Thymus (tissue), 11 donors: ENCODE measurements around the gene KLF16. TPM values are rescaled to one million over a fixed set of nuclear protein-coding genes. Genes with fewer than 3 reads are reported as not detected.
A peak's percentile ranks its signal among the peaks of the same experiment; 100 is the strongest.

Source experiments
- DNase-seq, 9 donors: peaks; one replicate each; pipeline ENCODE4 v3.0.0-alpha.2; 2013; ENCODE audit warnings: low spot score in 9 of 9, low read depth in 6 of 9, missing footprints in 1 of 9
- H3K27ac ChIP-seq, 2 donors: one replicate each; pipeline ENCODE4 v1.5.1; 2013; ENCODE audit warnings: control low read depth in 1 of 2, low read depth in 1 of 2, low read length in 1 of 2, mild to moderate bottlenecking in 1 of 2, moderate library complexity in 1 of 2
- H3K27me3 ChIP-seq, 2 donors: one replicate each; pipeline ENCODE4 v1.5.1; 2013; ENCODE audit warnings: low read length in 1 of 2; ENCODE audit not compliant: control insufficient read depth in 2 of 2, insufficient read depth in 1 of 2
- H3K36me3 ChIP-seq, 2 donors: one replicate each; pipeline ENCODE4 v1.5.1; 2013; ENCODE audit warnings: low read length in 1 of 2, mild to moderate bottlenecking in 1 of 2, moderate library complexity in 1 of 2; ENCODE audit not compliant: control insufficient read depth in 2 of 2, insufficient read depth in 2 of 2
- H3K4me1 ChIP-seq, 2 donors: one replicate each; pipeline ENCODE4 v1.5.1; 2013; ENCODE audit warnings: low read length in 2 of 2; ENCODE audit not compliant: control insufficient read depth in 2 of 2, insufficient read depth in 2 of 2
- H3K4me3 ChIP-seq, 2 donors: one replicate each; pipeline ENCODE4 v1.5.1; 2013; ENCODE audit warnings: low read length in 2 of 2, control low read depth in 1 of 2, mild to moderate bottlenecking in 1 of 2
- H3K9me3 ChIP-seq, 2 donors: one replicate each; pipeline ENCODE4 v1.5.1; 2013; ENCODE audit warnings: low read length in 1 of 2, mild to moderate bottlenecking in 1 of 2; ENCODE audit not compliant: control insufficient read depth in 2 of 2, insufficient read depth in 1 of 2
- WGBS: extraction: QIAGEN DNeasy Blood & Tissue Kit; methylation state at CpG from one replicate; pipeline ENCODE4 v1.1.7; 2013; 5-methylcytosine and 5-hydroxymethylcytosine counted together
- polyA plus RNA-seq: library from polyadenylated mRNA; stranded (reverse); fragments of 200-250 nt; gene quantifications from one replicate; pipeline ENCODE4 v1.2.3, GENCODE V29; 2013
- total RNA-seq: library from RNA; stranded (reverse); fragments of 120-200 nt; gene quantifications from one replicate; pipeline ENCODE4 v1.2.4, GENCODE V29; 2013
- donor health status: healthy.

KLF16 gene
- total and polyA plus RNA-seq, 2 donors = 3.2 to 8.4 TPM

GRCh38 chr19:1844513-1845124 is 18.8 kb downstream of the KLF16 start:
- Histone ChIP-seq H3K27ac (no peak overlapping the region), H3K4me3 (no peak overlapping the region), H3K36me3 (peaks cover 25 to 33% of the 10 kb centered on the region in 2 donors), H3K27me3 (no peaks in the 10 kb centered on the region), H3K9me3 (no peaks in the 10 kb centered on the region), H3K4me1 (peaks cover 44 to 65% of the 10 kb centered on the region in 2 donors)
- 97% methylated on average over 19 of the region's 19 CpGs for WGBS
- no peak for DNase-seq

GRCh38 chr19:1843646-1844394 is 19.6 kb downstream of the KLF16 start:
- H3K27me3 ChIP-seq = no peaks in the 10 kb centered on the region
- 94% methylated on average over 25 of the region's 25 CpGs for WGBS
- no peaks in the 10 kb centered on the region for H3K9me3 ChIP-seq
- no peak for DNase-seq
- H3K27ac ChIP-seq = no peak overlapping the region
- no peak overlapping the region for H3K4me3 ChIP-seq
- peaks cover 27 to 35% of the 10 kb centered on the region in 2 donors for H3K36me3 ChIP-seq
- peaks cover 40 to 57% of the 10 kb centered on the region in 2 donors for H3K4me1 ChIP-seq

GRCh38 chr19:1843116-1843515 is 20.3 kb downstream of the KLF16 start:
- no peak for DNase-seq
- peaks cover 38 to 55% of the 10 kb centered on the region in 2 donors for H3K4me1 ChIP-seq
- H3K27ac ChIP-seq = no peak overlapping the region
- H3K27me3 ChIP-seq = no peaks in the 10 kb centered on the region
- WGBS = 93% methylated on average over 22 of the region's 22 CpGs
- no peaks in the 10 kb centered on the region for H3K9me3 ChIP-seq
- H3K4me3 ChIP-seq = no peak overlapping the region
- H3K36me3 ChIP-seq = peaks cover 31 to 35% of the 10 kb centered on the region in 2 donors

GRCh38 chr19:1841209-1841924 is 22.0 kb downstream of the KLF16 start:
- H3K4me3 ChIP-seq = no peak overlapping the region
- H3K27me3 ChIP-seq = no peaks in the 10 kb centered on the region
- no peak for DNase-seq
- peaks cover 28 to 49% of the 10 kb centered on the region in 2 donors for H3K4me1 ChIP-seq
- 95% methylated on average over 35 of the region's 35 CpGs for WGBS
- no peak overlapping the region for H3K27ac ChIP-seq
- H3K36me3 ChIP-seq = peaks cover 35 to 39% of the 10 kb centered on the region in 2 donors
- H3K9me3 ChIP-seq = no peaks in the 10 kb centered on the region

- Histone ChIP-seq H3K9me3 (no peaks in the 10 kb centered on the region), H3K27ac (peak overlapping the region in 1 of 2 donors; percentile 68), H3K4me1 (peaks cover 26 to 42% of the 10 kb centered on the region in 2 donors), H3K27me3 (no peaks in the 10 kb centered on the region), H3K4me3 (no peak overlapping the region), H3K36me3 (peaks cover 36% of the 10 kb centered on the region in 2 donors)
- no peak for DNase-seq
- 90% methylated on average over 22 of the region's 22 CpGs for WGBS
Observed at GRCh38 chr19:1840541-1841115, 22.8 kb downstream of the KLF16 start.

- Histone ChIP-seq H3K27me3 (no peaks in the 10 kb centered on the region), H3K9me3 (no peaks in the 10 kb centered on the region), H3K4me1 (peaks cover 26 to 40% of the 10 kb centered on the region in 2 donors), H3K27ac (peak overlapping the region in 1 of 2 donors; percentile 25), H3K36me3 (peaks cover 31 to 36% of the 10 kb centered on the region in 2 donors), H3K4me3 (no peak overlapping the region)
- no peak for DNase-seq
- 43% methylated on average over 25 of the region's 25 CpGs for WGBS
Observed at GRCh38 chr19:1839658-1840540, 23.5 kb downstream of the KLF16 start.

- no peaks in the 10 kb centered on the region for H3K9me3 ChIP-seq
- H3K27me3 ChIP-seq = no peaks in the 10 kb centered on the region
- 68% methylated on average over 23 of the region's 23 CpGs for WGBS
- H3K4me1 ChIP-seq = peaks cover 22 to 26% of the 10 kb centered on the region in 2 donors
- DNase-seq = peak in 1 of 9 donors; percentile 28
- peaks cover 21 to 45% of the 10 kb centered on the region in 2 donors for H3K36me3 ChIP-seq
- H3K27ac ChIP-seq = no peak overlapping the region
- no peak overlapping the region for H3K4me3 ChIP-seq
Observed at GRCh38 chr19:1837625-1838105, 25.7 kb downstream of the KLF16 start.

- 87% methylated on average over 11 of the region's 11 CpGs for WGBS
- H3K4me3 ChIP-seq = no peak overlapping the region
Observed at GRCh38 chr19:1837222-1837565, 26.2 kb downstream of the KLF16 start.

More at GRCh38 chr19:1837222-1837565, 26.2 kb downstream of the KLF16 start:
- Histone ChIP-seq H3K27ac (no peak overlapping the region), H3K4me1 (peaks cover 18 to 23% of the 10 kb centered on the region in 2 donors), H3K36me3 (peaks cover 23 to 41% of the 10 kb centered on the region in 2 donors), H3K27me3 (no peaks in the 10 kb centered on the region), H3K9me3 (no peaks in the 10 kb centered on the region)
- DNase-seq = no peak
